GM23338 (cell line): Measurements from ENCODE around the gene GNG7. TPM values are rescaled to one million over a fixed set of nuclear protein-coding genes. Genes with fewer than 3 reads are reported as not detected.

Source experiments
- ATAC-seq: fragments of 200-7000 bp; cut with Tn5 transposase; 3 replicates; pipeline ENCODE4 v1.9.1; 2020
- DNase-seq: peaks from one replicate; pipeline ENCODE4 v3.0.0-alpha.2; 2015; ENCODE audit warnings: low spot score
- H2AFZ ChIP-seq: fragments of 200-600 bp; sonication (generic); 2 replicates; pipeline ENCODE4 v1.8.0; 2016; ENCODE audit warnings: antibody characterized with exemption, mild to moderate bottlenecking, moderate library complexity
- H3F3A ChIP-seq: fragments of 200-600 bp; sonication (generic); replicated peaks from 2 replicates; pipeline ENCODE4 v1.8.0; 2017; ENCODE audit warnings: antibody characterized with exemption, mixed run types, low read depth
- H3K27ac ChIP-seq: fragments of 200-600 bp; sonication (generic); 2 replicates; pipeline ENCODE4 v1.6.1; 2016; ENCODE audit warnings: low read depth
- H3K27me3 ChIP-seq: fragments of 200-600 bp; sonication (generic); 2 replicates; pipeline ENCODE4 v1.8.0; 2016; ENCODE audit warnings: mild to moderate bottlenecking, mixed run types, moderate library complexity; ENCODE audit not compliant: insufficient read depth
- H3K36me3 ChIP-seq: fragments of 200-600 bp; sonication (generic); 2 replicates; pipeline ENCODE4 v1.8.0; 2016; ENCODE audit warnings: mild to moderate bottlenecking; ENCODE audit not compliant: insufficient read depth
- H3K4me1 ChIP-seq: fragments of 200-600 bp; sonication (generic); 2 replicates; pipeline ENCODE4 v1.8.0; 2016; ENCODE audit warnings: mild to moderate bottlenecking, moderate library complexity; ENCODE audit not compliant: insufficient read depth
- H3K4me2 ChIP-seq: fragments of 200-600 bp; sonication (generic); 2 replicates; pipeline ENCODE4 v1.7.1; 2017; ENCODE audit warnings: mixed run types
- H3K4me3 ChIP-seq: fragments of 200-600 bp; sonication (generic); 2 replicates; pipeline ENCODE4 v1.6.1; 2016; ENCODE audit warnings: mixed run types
- H3K79me2 ChIP-seq: fragments of 200-600 bp; sonication (generic); replicated peaks from 2 replicates; pipeline ENCODE4 v1.8.0; 2017; ENCODE audit warnings: mild to moderate bottlenecking; ENCODE audit not compliant: insufficient read depth
- H3K9me2 ChIP-seq: fragments of 200-600 bp; sonication (generic); 2 replicates; pipeline ENCODE4 v1.8.0; 2017; ENCODE audit not compliant: insufficient read depth
- H4K20me1 ChIP-seq: fragments of 200-600 bp; sonication (generic); replicated peaks from 2 replicates; pipeline ENCODE4 v1.8.0; 2017; ENCODE audit warnings: mild to moderate bottlenecking; ENCODE audit not compliant: insufficient read depth
- H3K27ac Mint-ChIP-seq: 2 replicates; pipeline ENCODE4 v1.8.0; 2020; ENCODE audit warnings: inconsistent platforms, mild to moderate bottlenecking, moderate library complexity, mixed read lengths
- H3K27me3 Mint-ChIP-seq: 3 replicates; pipeline ENCODE4 v1.8.0; 2022; ENCODE audit warnings: low read depth, mild to moderate bottlenecking, moderate library complexity, mixed read lengths, inconsistent platforms; ENCODE audit not compliant: insufficient read depth, poor library complexity
- H3K36me3 Mint-ChIP-seq: 3 replicates; pipeline ENCODE4 v1.8.0; 2021; ENCODE audit warnings: low read depth, mild to moderate bottlenecking, inconsistent platforms, moderate library complexity, mixed read lengths
- H3K4me1 Mint-ChIP-seq: 3 replicates; pipeline ENCODE4 v1.8.0; 2020; ENCODE audit warnings: mild to moderate bottlenecking, inconsistent platforms, mixed read lengths
- H3K4me3 Mint-ChIP-seq: 3 replicates; pipeline ENCODE4 v1.8.0; 2021; ENCODE audit warnings: moderate library complexity, mild to moderate bottlenecking, inconsistent platforms, mixed read lengths
- H3K9me3 Mint-ChIP-seq: 3 replicates; pipeline ENCODE4 v1.8.0; 2020; ENCODE audit warnings: moderate library complexity, mild to moderate bottlenecking, inconsistent platforms, mixed read lengths
- CTCF ChIP-seq, 2 experiments: fragments of 200-600 bp in 1 of 2; sonication (generic) in 1 of 2; conservative IDR thresholded peaks; 2 replicates each; pipeline versions ENCODE4 v1.5.1 to v1.6.1; 2016 to 2017; ENCODE audit warnings: antibody characterized with exemption in 2 of 2, low read depth in 2 of 2, mild to moderate bottlenecking in 2 of 2, moderate library complexity in 1 of 2
- EZH2 ChIP-seq: fragments of 200-600 bp; sonication (generic); IDR thresholded peaks from one replicate; pipeline ENCODE4 v1.8.0; 2017; ENCODE audit warnings: antibody characterized with exemption, mild to moderate bottlenecking, low read depth; ENCODE audit not compliant: unreplicated experiment
- EZH2phosphoT487 ChIP-seq: fragments of 200-600 bp; sonication (generic); IDR thresholded peaks from one replicate; pipeline ENCODE4 v1.8.1; 2018; ENCODE audit warnings: antibody characterized with exemption; ENCODE audit not compliant: unreplicated experiment
- JUNB ChIP-seq: IDR thresholded peaks from one replicate; pipeline ENCODE4 v1.6.1; 2016; ENCODE audit warnings: antibody characterized with exemption; ENCODE audit not compliant: unreplicated experiment
- POLR2AphosphoS5 ChIP-seq: IDR thresholded peaks from 2 replicates; pipeline ENCODE4 v1.6.1; 2016; ENCODE audit warnings: antibody characterized with exemption, low read depth
- REST ChIP-seq: IDR thresholded peaks from one replicate; pipeline ENCODE4 v1.6.1; 2018; ENCODE audit warnings: antibody characterized with exemption; ENCODE audit not compliant: unreplicated experiment
- STAT1 ChIP-seq: IDR thresholded peaks from one replicate; pipeline ENCODE4 v1.6.1; 2016; ENCODE audit warnings: antibody characterized with exemption; ENCODE audit not compliant: unreplicated experiment
- ZNF331 ChIP-seq: fragments of 250-450 bp; sonication (Bioruptor Pico); IDR thresholded peaks from 2 replicates; pipeline ENCODE4 v1.5.0; 2020; ENCODE audit warnings: low read depth, mild to moderate bottlenecking, moderate library complexity
- polyA plus RNA-seq: library from polyadenylated mRNA; unstranded; fragments of >200 nt; fragmentation: Nextera tagmentation; extraction: Ambion mirVana; gene quantifications from 2 replicates; pipeline ENCODE4 v1.2.1, GENCODE V29; 2016
- total RNA-seq: library from RNA; depleted of rRNA; stranded (reverse); fragments of >200 nt; shearing (Covaris generic); gene quantifications from 2 replicates; pipeline ENCODE4 v1.2.3, GENCODE V29; 2014
- TF ChIP-seq, protein P1 (sequence below): IDR thresholded peaks from 2 replicates; pipeline ENCODE4 v1.6.1; 2016; ENCODE audit warnings: antibody characterized with exemption

Gene GNG7
- total and polyA plus RNA-seq, 2 experiments from 2014 or later: 5.1 to 5.4 TPM

DNA sequence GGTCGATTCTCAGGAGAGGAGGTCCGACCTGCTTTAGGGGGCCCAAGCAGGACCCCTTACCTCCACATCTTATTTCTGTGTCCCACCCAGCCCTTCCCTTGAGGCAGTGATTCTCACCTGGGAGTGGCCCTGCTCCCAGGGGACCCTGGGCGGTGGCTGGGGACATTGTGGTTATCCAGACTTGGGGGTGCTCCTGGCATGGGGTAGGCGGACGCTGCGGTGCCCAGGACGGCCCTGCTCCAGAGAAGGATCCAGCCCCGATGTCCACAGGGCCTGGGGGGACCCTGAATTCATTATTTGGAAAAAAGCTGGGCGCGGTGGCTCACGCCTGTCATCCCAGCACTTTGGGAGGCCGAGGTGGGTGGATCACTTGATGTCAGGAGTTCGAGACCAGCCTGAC is 142.1 kb downstream of the GNG7 start:
- Mint-ChIP-seq H3K27me3 (peaks cover 13% of the 10 kb centered on the region), H3K4me1 (peaks cover 9% of the 10 kb centered on the region), H3K4me3 (no peak overlapping the region), H3K27ac (no peak overlapping the region), H3K9me3 (no peaks in the 10 kb centered on the region), H3K36me3 (no peaks in the 10 kb centered on the region)
- Histone ChIP-seq H3K9me2 (no peaks in the 10 kb centered on the region), H3K27me3 (no peaks in the 10 kb centered on the region), H2AFZ (no peak overlapping the region), H3K4me2 (no peak overlapping the region), H3K79me2 (no peaks in the 10 kb centered on the region), H3K27ac (no peak overlapping the region), H3K4me3 (no peak overlapping the region), H3K4me1 (no peaks in the 10 kb centered on the region), H4K20me1 (no peaks in the 10 kb centered on the region), H3K36me3 (no peaks in the 10 kb centered on the region), H3F3A (0 out of 2 replicates have a peak, but pooled peaks cover 3% of the 10 kb centered on the region)
- no peak for DNase-seq
- ATAC-seq: no peak
- TF ChIP-seq JUNB (no peak), POLR2AphosphoS5 (no peak), EZH2 (no peak), CTCF (conservative IDR thresholded peaks at IDR 0.05; ENCODE audit: low read depth in 2 of 2) (no peak), STAT1 (no peak), REST (no peak)

- Mint-ChIP-seq H3K27me3 (peaks cover 8% of the 10 kb centered on the region), H3K9me3 (no peaks in the 10 kb centered on the region), H3K4me1 (peaks cover 9% of the 10 kb centered on the region), H3K4me3 (no peak overlapping the region), H3K36me3 (no peaks in the 10 kb centered on the region), H3K27ac (no peak overlapping the region)
- no peaks in the 10 kb centered on the region for H3K27me3 ChIP-seq
- H3K9me2 ChIP-seq: no peaks in the 10 kb centered on the region
- no peaks in the 10 kb centered on the region for H3K36me3 ChIP-seq
- no peak overlapping the region for H3K4me2 ChIP-seq
- no peak for ATAC-seq
- H3K4me3 ChIP-seq: no peak overlapping the region
- 0 out of 2 replicates have a peak, but pooled peaks cover 3% of the 10 kb centered on the region for H3F3A ChIP-seq
- no peaks in the 10 kb centered on the region for H3K4me1 ChIP-seq
- no peak overlapping the region for H3K27ac ChIP-seq
- no peaks in the 10 kb centered on the region for H4K20me1 ChIP-seq
- no peak for DNase-seq
- H2AFZ ChIP-seq: no peak overlapping the region
- H3K79me2 ChIP-seq: no peaks in the 10 kb centered on the region
- TF ChIP-seq CTCF (conservative IDR thresholded peaks at IDR 0.05; ENCODE audit: low read depth in 2 of 2): no peak
- TF ChIP-seq, protein P1, sequence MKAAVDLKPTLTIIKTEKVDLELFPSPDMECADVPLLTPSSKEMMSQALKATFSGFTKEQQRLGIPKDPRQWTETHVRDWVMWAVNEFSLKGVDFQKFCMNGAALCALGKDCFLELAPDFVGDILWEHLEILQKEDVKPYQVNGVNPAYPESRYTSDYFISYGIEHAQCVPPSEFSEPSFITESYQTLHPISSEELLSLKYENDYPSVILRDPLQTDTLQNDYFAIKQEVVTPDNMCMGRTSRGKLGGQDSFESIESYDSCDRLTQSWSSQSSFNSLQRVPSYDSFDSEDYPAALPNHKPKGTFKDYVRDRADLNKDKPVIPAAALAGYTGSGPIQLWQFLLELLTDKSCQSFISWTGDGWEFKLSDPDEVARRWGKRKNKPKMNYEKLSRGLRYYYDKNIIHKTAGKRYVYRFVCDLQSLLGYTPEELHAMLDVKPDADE: no peak
- TF ChIP-seq POLR2AphosphoS5: no peak
- TF ChIP-seq EZH2phosphoT487: no peak
- TF ChIP-seq ZNF331 (CRISPR knock-in tag): no peak
Measured at GRCh38 chr19:2558543-2558942, 144.0 kb downstream of the GNG7 start.
